GM12892 (cell line): ENCODE data around the gene ZNF600.
"Not testable (repeated sequence)": the region's sequence is repeated elsewhere in the genome, so short reads cannot be mapped to it uniquely, and the experiment has no call there.

Experiments used
- POLR2A ChIP-seq: IDR thresholded peaks from 2 replicates; pipeline ENCODE4 v1.6.1; 2011; ENCODE audit warnings: low read depth, low read length, control low read depth
- POLR2AphosphoS5 ChIP-seq: IDR thresholded peaks from 2 replicates; pipeline ENCODE4 v1.6.1; 2011; ENCODE audit warnings: low read depth, low read length, control low read depth
- TAF1 ChIP-seq: IDR thresholded peaks from 2 replicates; pipeline ENCODE4 v1.6.1; 2011; ENCODE audit warnings: low read depth, mild to moderate bottlenecking, control low read depth, low read length, borderline replicate concordance

DNA sequence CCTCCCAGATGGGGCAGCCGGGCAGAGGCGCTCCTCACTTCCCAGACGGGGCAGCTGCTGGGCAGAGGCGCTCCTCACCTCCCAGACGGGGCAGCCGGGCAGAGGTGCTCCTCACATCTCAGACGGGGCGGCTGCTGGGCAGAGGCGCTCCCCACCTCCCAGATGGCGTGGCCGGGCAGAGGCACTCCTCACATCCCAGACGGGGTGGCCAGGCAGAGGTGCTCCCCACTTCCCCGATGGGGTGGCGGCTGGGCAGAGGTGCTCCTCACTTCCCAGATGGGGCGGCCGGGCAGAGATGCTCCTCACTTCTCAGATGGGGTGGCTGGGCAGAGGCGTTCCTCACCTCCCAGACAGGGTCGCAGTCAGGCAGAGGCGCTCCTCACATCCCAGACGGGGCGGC is 66.0 kb downstream of the ZNF600 start:
- not testable (repeated sequence) for TF ChIP-seq POLR2A, POLR2AphosphoS5, TAF1
